ENCODE measurements around the gene NDOR1. TPM values are rescaled to one million over a fixed set of nuclear protein-coding genes. Genes with fewer than 3 reads are reported as not detected.

NDOR1 gene
- total RNA-seq, 1 donor from 2014 or later: 22.5 TPM

- Mint-ChIP-seq H3K27ac (ENCODE audit: unreplicated experiment) (no peak overlapping the region), H3K9me3 (ENCODE audit: unreplicated experiment) (no peaks in the 10 kb centered on the region)
- no peak for DNase-seq (ENCODE audit: low spot score)
Measured at GRCh38 chr9:137243626-137244485, 38.4 kb downstream of the NDOR1 start.

GRCh38 chr9:137244486-137245449, 39.3 kb downstream of the NDOR1 start:
- DNase-seq (ENCODE audit: low spot score): no peak
- Mint-ChIP-seq H3K27ac (ENCODE audit: unreplicated experiment) (no peak overlapping the region), H3K4me1 (ENCODE audit: unreplicated experiment) (peaks cover 27% of the 10 kb centered on the region), H3K27me3 (ENCODE audit: unreplicated experiment) (peaks cover 14% of the 10 kb centered on the region), H3K4me3 (ENCODE audit: unreplicated experiment) (no peak overlapping the region), H3K36me3 (ENCODE audit: low read depth, unreplicated experiment) (peaks cover 8% of the 10 kb centered on the region), H3K9me3 (ENCODE audit: unreplicated experiment) (no peaks in the 10 kb centered on the region)
- no peak for TF ChIP-seq CTCF (IDR thresholded peaks at IDR 0.05; ENCODE audit: unreplicated experiment)

More at GRCh38 chr9:137243626-137244485, 38.4 kb downstream of the NDOR1 start:
- peaks cover 27% of the 10 kb centered on the region for H3K4me1 Mint-ChIP-seq (ENCODE audit: unreplicated experiment)
- H3K36me3 Mint-ChIP-seq (ENCODE audit: low read depth, unreplicated experiment): peaks cover 11% of the 10 kb centered on the region
- no peak for TF ChIP-seq CTCF (IDR thresholded peaks at IDR 0.05; ENCODE audit: unreplicated experiment)
- H3K27me3 Mint-ChIP-seq (ENCODE audit: unreplicated experiment): peaks cover 16% of the 10 kb centered on the region
- no peak overlapping the region for H3K4me3 Mint-ChIP-seq (ENCODE audit: unreplicated experiment)

- Mint-ChIP-seq H3K36me3 (ENCODE audit: low read depth, unreplicated experiment) (peaks cover 8% of the 10 kb centered on the region), H3K4me1 (ENCODE audit: unreplicated experiment) (peaks cover 27% of the 10 kb centered on the region), H3K4me3 (ENCODE audit: unreplicated experiment) (no peak overlapping the region), H3K27ac (ENCODE audit: unreplicated experiment) (no peak overlapping the region), H3K9me3 (ENCODE audit: unreplicated experiment) (no peaks in the 10 kb centered on the region), H3K27me3 (ENCODE audit: unreplicated experiment) (peaks cover 14% of the 10 kb centered on the region)
- no peak for DNase-seq (ENCODE audit: low spot score)
- TF ChIP-seq CTCF (IDR thresholded peaks at IDR 0.05; ENCODE audit: unreplicated experiment): no peak
Measured at GRCh38 chr9:137245450-137246421, 40.2 kb downstream of the NDOR1 start.

- DNase-seq (ENCODE audit: low spot score): no peak
- Mint-ChIP-seq H3K9me3 (ENCODE audit: unreplicated experiment) (no peaks in the 10 kb centered on the region), H3K4me3 (ENCODE audit: unreplicated experiment) (no peak overlapping the region), H3K27me3 (ENCODE audit: unreplicated experiment) (peaks cover 8% of the 10 kb centered on the region), H3K36me3 (ENCODE audit: low read depth, unreplicated experiment) (peaks cover 6% of the 10 kb centered on the region), H3K4me1 (ENCODE audit: unreplicated experiment) (peaks cover 20% of the 10 kb centered on the region), H3K27ac (ENCODE audit: unreplicated experiment) (no peak overlapping the region)
- TF ChIP-seq CTCF (IDR thresholded peaks at IDR 0.05; ENCODE audit: unreplicated experiment): no peak
Measured at GRCh38 chr9:137247135-137247915, 41.8 kb downstream of the NDOR1 start.

Data from endothelial cell (in vitro differentiated cells).